Embryonic facial prominence (tissue), 1 donor: ENCODE results near the gene SECTM1.
"Not testable (repeated sequence)": the region's sequence is repeated elsewhere in the genome, so short reads cannot be mapped to it uniquely, and the experiment has no call there.

Source experiments
- DNase-seq: peaks from one replicate; pipeline ENCODE4 v3.0.0-alpha.2; 2016; ENCODE audit errors: extremely low spot score

The SECTM1 gene

GRCh38 chr17:82347994-82348393 lies 14.4 kb upstream of the SECTM1 start:
- not testable (repeated sequence) for DNase-seq

- no peak for DNase-seq
Observed at GRCh38 chr17:82346342-82347300, 13.1 kb upstream of the SECTM1 start.

- no peak for DNase-seq
Observed at GRCh38 chr17:82345151-82345976, 11.8 kb upstream of the SECTM1 start.

- no peak for DNase-seq
Observed at GRCh38 chr17:82344175-82344907, 10.8 kb upstream of the SECTM1 start.

GRCh38 chr17:82343560-82343959 lies 10.0 kb upstream of the SECTM1 start:
- no peak for DNase-seq

- DNase-seq = no peak
Observed at GRCh38 chr17:82342361-82343079, 9.0 kb upstream of the SECTM1 start.

GRCh38 chr17:82339634-82340580 lies 6.3 kb upstream of the SECTM1 start:
- no peak for DNase-seq

GRCh38 chr17:82338858-82339633 lies 5.5 kb upstream of the SECTM1 start:
- DNase-seq = no peak

- DNase-seq = no peak
Observed at GRCh38 chr17:82334622-82335394, 1.2 kb upstream of the SECTM1 start.

GRCh38 chr17:82334204-82334621 lies 647 bp upstream of the SECTM1 start:
- DNase-seq = no peak

- DNase-seq = no peak
Observed at GRCh38 chr17:82332669-82333278, 792 bp downstream of the SECTM1 start.

- DNase-seq = no peak
Observed at GRCh38 chr17:82331345-82331939, 2.1 kb downstream of the SECTM1 start.

GRCh38 chr17:82330322-82331239 lies 3.0 kb downstream of the SECTM1 start:
- DNase-seq = no peak

GRCh38 chr17:82329683-82330321 lies 3.8 kb downstream of the SECTM1 start:
- DNase-seq = no peak

GRCh38 chr17:82328994-82329507 lies 4.5 kb downstream of the SECTM1 start:
- DNase-seq = no peak
